SU-DHL-6 (cell line): ENCODE data around the gene BCO1.

Experiments
- CTCF ChIP-seq: fragments of 200-600 bp; sonication (generic); IDR thresholded peaks from one replicate; pipeline ENCODE4 v1.5.1; 2017; ENCODE audit warnings: antibody characterized with exemption, mild to moderate bottlenecking, low read length, moderate library complexity; ENCODE audit not compliant: insufficient read depth, poor library complexity, severe bottlenecking
- EZH2phosphoT487 ChIP-seq: fragments of 200-600 bp; sonication (generic), shearing (Covaris generic); conservative IDR thresholded peaks from 2 replicates; pipeline ENCODE4 v1.6.1; 2018; ENCODE audit warnings: mild to moderate bottlenecking, antibody characterized with exemption, low read length, moderate library complexity, mixed read lengths

- no peak for TF ChIP-seq CTCF
- no peak for TF ChIP-seq EZH2phosphoT487
These were observed 55.7 kb downstream of the BCO1 start for GRCh38 chr16:81293909-81294802.
